C4-2B (cell line): ENCODE results near the gene C8A.

ENCODE experiments used
- ZFX ChIP-seq: fragments of 450-650 bp; IDR thresholded peaks from 2 replicates; pipeline ENCODE4 v1.6.1; 2017
- TF ChIP-seq, protein P1 (sequence below): fragments of 450-650 bp; conservative IDR thresholded peaks from 2 replicates; pipeline ENCODE4 v1.5.1; 2017; ENCODE audit warnings: mild to moderate bottlenecking

DNA sequence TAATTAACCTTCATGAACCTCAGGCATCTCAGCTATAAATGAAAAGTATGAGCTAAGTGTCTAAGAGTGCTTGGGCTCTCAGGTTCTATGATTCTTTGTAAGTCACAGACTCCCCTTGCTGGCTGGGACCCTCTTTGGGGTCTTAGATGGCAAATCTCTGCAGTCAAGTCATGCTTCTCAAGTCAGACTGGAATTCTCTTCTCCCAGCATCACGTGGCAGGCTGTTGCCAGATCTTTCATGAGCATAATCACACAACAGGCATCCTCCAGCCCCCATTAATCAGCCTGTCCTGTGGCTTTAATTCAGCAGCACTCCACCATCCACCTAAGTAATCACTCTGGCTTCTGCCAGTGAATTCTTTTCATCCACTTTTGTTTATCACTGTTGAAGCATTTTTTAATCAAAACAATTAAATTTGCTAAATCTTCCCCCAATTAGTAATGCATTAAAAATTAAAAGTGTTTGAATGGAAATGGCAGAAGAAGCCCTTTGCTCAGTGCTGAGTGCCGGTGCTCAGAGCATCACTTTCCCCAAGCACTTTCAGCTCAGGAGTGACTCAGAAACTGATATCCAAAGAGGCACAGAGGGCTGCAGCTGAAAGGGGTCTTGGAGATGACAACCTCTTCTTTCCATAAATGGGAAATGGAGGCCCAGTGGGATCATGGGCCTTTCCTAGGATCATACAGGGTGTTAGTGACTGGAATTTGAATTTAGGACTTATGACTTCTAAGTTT is 50.2 kb downstream of the C8A start:
- TF ChIP-seq, protein P1, sequence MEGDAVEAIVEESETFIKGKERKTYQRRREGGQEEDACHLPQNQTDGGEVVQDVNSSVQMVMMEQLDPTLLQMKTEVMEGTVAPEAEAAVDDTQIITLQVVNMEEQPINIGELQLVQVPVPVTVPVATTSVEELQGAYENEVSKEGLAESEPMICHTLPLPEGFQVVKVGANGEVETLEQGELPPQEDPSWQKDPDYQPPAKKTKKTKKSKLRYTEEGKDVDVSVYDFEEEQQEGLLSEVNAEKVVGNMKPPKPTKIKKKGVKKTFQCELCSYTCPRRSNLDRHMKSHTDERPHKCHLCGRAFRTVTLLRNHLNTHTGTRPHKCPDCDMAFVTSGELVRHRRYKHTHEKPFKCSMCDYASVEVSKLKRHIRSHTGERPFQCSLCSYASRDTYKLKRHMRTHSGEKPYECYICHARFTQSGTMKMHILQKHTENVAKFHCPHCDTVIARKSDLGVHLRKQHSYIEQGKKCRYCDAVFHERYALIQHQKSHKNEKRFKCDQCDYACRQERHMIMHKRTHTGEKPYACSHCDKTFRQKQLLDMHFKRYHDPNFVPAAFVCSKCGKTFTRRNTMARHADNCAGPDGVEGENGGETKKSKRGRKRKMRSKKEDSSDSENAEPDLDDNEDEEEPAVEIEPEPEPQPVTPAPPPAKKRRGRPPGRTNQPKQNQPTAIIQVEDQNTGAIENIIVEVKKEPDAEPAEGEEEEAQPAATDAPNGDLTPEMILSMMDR: no peak
- TF ChIP-seq ZFX: no peak
